K562 (cell line): ENCODE results near the gene JDP2. TPM values are rescaled to one million over a fixed set of nuclear protein-coding genes. Genes with fewer than 3 reads are reported as not detected.

Source experiments
- CREB3 ChIP-seq: fragments of 450-650 bp; conservative IDR thresholded peaks from 2 replicates; pipeline ENCODE4 v1.6.1; 2016; ENCODE audit warnings: missing genetic modification characterization, low read depth, mild to moderate bottlenecking, missing compliant biosample characterization, moderate library complexity
- DPF2 ChIP-seq: fragments of 450-650 bp; IDR thresholded peaks from 2 replicates; pipeline ENCODE4 v1.6.1; 2016
- ESRRA ChIP-seq: fragments of 450-650 bp; IDR thresholded peaks from 2 replicates; pipeline ENCODE4 v1.6.1; 2014; ENCODE audit warnings: low read depth, mild to moderate bottlenecking, moderate library complexity, borderline replicate concordance
- HNRNPUL1 ChIP-seq: fragments of 200-400 bp; formaldehyde crosslinking; IDR thresholded peaks from 2 replicates; pipeline ENCODE4 v1.6.1; 2017; ENCODE audit warnings: low read length
- KAT7 ChIP-seq: sonication (generic); formaldehyde crosslinking; IDR thresholded peaks from 2 replicates; pipeline ENCODE4 v1.8.0; 2022; ENCODE audit warnings: missing genetic modification reagents, mild to moderate bottlenecking, borderline replicate concordance
- KLF16 ChIP-seq: IDR thresholded peaks from 2 replicates; pipeline ENCODE4 v1.6.1; 2016; ENCODE audit warnings: antibody characterized with exemption
- MEIS2 ChIP-seq: fragments of 450-650 bp; IDR thresholded peaks from 2 replicates; pipeline ENCODE4 v1.6.1; 2014; ENCODE audit warnings: mild to moderate bottlenecking; ENCODE audit not compliant: partially characterized antibody
- MYBL2 ChIP-seq, 2 experiments: fragments of 450-650 bp in 1 of 2; sonication (generic) in 1 of 2; formaldehyde crosslinking in 1 of 2; IDR thresholded peaks; 2 replicates each; pipeline versions ENCODE4 v1.6.1 to v1.8.1; 2017 to 2022; ENCODE audit warnings: borderline replicate concordance in 1 of 2, inconsistent platforms in 1 of 2, low read depth in 1 of 2, mild to moderate bottlenecking in 1 of 2, missing genetic modification reagents in 1 of 2, moderate library complexity in 1 of 2
- RAD21 ChIP-seq, 2 experiments: fragments of 250-450 bp in 1 of 2; fragments of 450-650 bp in 1 of 2; sonication (Bioruptor Pico) in 1 of 2; formaldehyde crosslinking in 1 of 2; IDR thresholded peaks in 1 of 2; conservative IDR thresholded peaks in 1 of 2; 2 replicates each; pipeline versions ENCODE4 v1.4.0 to v1.8.0; 2020 to 2022; ENCODE audit warnings: mild to moderate bottlenecking in 2 of 2, moderate library complexity in 1 of 2
- RBM25 ChIP-seq: fragments of 200-400 bp; formaldehyde crosslinking; IDR thresholded peaks from 2 replicates; pipeline ENCODE4 v1.6.1; 2018; ENCODE audit warnings: low read length, low read depth, moderate library complexity; ENCODE audit not compliant: severe bottlenecking
- ZNF57 ChIP-seq: fragments of 450-650 bp; formaldehyde crosslinking; IDR thresholded peaks from 2 replicates; pipeline ENCODE4 v1.4.0; 2020; ENCODE audit warnings: mild to moderate bottlenecking, moderate library complexity
- polyA plus RNA-seq, 8 experiments: library from polyadenylated mRNA; depleted of rRNA in 4 of 8; stranded (reverse) in 5 of 8; unstranded in 3 of 8; fragments of >200 nt; fragmentation: Nextera tagmentation in 2 of 8; fragmentation: Illumina TruSeq in 1 of 8; extraction: Ambion mirVana in 2 of 8; extraction: Trizol in 1 of 8; gene quantifications; 2 replicates each; pipeline versions ENCODE4 v1.2.1 to v1.2.3, GENCODE V29; 2011 to 2014; ENCODE audit warnings: inconsistent platforms in 1 of 8, missing spikeins in 1 of 8
- total RNA-seq, 7 experiments: library from RNA; depleted of rRNA in 6 of 7; stranded (reverse); fragments of >200 nt in 6 of 7; fragmentation: Illumina TruSeq in 2 of 7; extraction: Trizol in 2 of 7; gene quantifications; 2 replicates each; pipeline versions ENCODE4 v1.2.1 to v1.2.3, GENCODE V29; 2011 to 2021; ENCODE audit warnings: low replicate concordance in 1 of 7
- TF ChIP-seq, protein P1 (sequence below), 2 experiments: fragments of 450-650 bp; formaldehyde crosslinking in 1 of 2; IDR thresholded peaks; 2 replicates each; pipeline versions ENCODE4 v1.4.0 to v1.6.1; 2014 to 2020; ENCODE audit warnings: mild to moderate bottlenecking in 2 of 2, borderline replicate concordance in 1 of 2, low read depth in 1 of 2
- TF ChIP-seq, protein P2 (sequence below), 2 experiments: fragments of 150-350 bp in 1 of 2; IDR thresholded peaks; 2 replicates each; pipeline ENCODE4 v1.6.1; 2012 to 2016; ENCODE audit warnings: low read depth in 2 of 2, low read length in 2 of 2, mild to moderate bottlenecking in 1 of 2, moderate library complexity in 1 of 2

Gene JDP2
- total and polyA plus RNA-seq, 9 of the 15 experiments (the other 6 are each of a cell fraction or from before 2014, with no cell fraction given), result 0.27 to 13.8 (median 3.1) TPM

DNA sequence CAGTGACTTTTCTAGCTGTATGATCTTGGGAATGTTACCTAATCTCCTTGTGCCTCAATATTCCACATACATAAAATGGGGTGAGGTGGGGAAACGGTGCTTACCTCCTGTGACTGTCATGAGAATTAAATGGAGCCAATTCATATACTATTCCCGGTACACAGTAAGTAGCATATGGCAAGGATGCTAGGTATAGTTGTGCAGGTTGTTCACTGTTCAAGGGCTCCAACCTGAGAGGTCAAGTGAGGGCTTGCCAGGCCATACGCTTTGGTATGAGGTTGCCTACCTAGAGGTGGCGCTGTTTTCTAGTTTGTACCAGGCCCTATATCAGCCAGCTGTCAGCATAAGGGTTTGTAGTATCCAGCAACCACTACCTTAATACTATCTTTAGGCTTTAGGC, 90.8 kb downstream of the JDP2 start (continued):
- TF ChIP-seq MYBL2 (IDR thresholded peaks at IDR 0.05; ENCODE audit: low read depth) (no peak), MYBL2 (CRISPR knock-in tag; IDR thresholded peaks at IDR 0.05; ENCODE audit: borderline replicate concordance) (no peak), ZNF57 (CRISPR knock-in tag) (no peak), CREB3 (tag) (no peak), RAD21 (CRISPR knock-in tag; conservative IDR thresholded peaks at IDR 0.05 in 1 of 2, IDR thresholded peaks at IDR 0.05 in 1 of 2) (peak; percentile 18 to 63; a peak in 2 of 4 replicates), MEIS2 (peak; percentile 75), DPF2 (no peak), RBM25 (peak; percentile 57), KLF16 (no peak), KAT7 (CRISPR knock-in tag) (no peak), HNRNPUL1 (no peak), ESRRA (0 out of 2 replicates have a peak, but pooled peaks have one; percentile 27)
- TF ChIP-seq, protein P1, sequence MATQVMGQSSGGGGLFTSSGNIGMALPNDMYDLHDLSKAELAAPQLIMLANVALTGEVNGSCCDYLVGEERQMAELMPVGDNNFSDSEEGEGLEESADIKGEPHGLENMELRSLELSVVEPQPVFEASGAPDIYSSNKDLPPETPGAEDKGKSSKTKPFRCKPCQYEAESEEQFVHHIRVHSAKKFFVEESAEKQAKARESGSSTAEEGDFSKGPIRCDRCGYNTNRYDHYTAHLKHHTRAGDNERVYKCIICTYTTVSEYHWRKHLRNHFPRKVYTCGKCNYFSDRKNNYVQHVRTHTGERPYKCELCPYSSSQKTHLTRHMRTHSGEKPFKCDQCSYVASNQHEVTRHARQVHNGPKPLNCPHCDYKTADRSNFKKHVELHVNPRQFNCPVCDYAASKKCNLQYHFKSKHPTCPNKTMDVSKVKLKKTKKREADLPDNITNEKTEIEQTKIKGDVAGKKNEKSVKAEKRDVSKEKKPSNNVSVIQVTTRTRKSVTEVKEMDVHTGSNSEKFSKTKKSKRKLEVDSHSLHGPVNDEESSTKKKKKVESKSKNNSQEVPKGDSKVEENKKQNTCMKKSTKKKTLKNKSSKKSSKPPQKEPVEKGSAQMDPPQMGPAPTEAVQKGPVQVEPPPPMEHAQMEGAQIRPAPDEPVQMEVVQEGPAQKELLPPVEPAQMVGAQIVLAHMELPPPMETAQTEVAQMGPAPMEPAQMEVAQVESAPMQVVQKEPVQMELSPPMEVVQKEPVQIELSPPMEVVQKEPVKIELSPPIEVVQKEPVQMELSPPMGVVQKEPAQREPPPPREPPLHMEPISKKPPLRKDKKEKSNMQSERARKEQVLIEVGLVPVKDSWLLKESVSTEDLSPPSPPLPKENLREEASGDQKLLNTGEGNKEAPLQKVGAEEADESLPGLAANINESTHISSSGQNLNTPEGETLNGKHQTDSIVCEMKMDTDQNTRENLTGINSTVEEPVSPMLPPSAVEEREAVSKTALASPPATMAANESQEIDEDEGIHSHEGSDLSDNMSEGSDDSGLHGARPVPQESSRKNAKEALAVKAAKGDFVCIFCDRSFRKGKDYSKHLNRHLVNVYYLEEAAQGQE (IDR thresholded peaks at IDR 0.05; ENCODE audit: borderline replicate concordance), result peak; percentile 50; the same call in 1 of the 2 replicates
- TF ChIP-seq, protein P1 (CRISPR knock-in tag; IDR thresholded peaks at IDR 0.05; ENCODE audit: low read depth), result no peak
- TF ChIP-seq, protein P2, sequence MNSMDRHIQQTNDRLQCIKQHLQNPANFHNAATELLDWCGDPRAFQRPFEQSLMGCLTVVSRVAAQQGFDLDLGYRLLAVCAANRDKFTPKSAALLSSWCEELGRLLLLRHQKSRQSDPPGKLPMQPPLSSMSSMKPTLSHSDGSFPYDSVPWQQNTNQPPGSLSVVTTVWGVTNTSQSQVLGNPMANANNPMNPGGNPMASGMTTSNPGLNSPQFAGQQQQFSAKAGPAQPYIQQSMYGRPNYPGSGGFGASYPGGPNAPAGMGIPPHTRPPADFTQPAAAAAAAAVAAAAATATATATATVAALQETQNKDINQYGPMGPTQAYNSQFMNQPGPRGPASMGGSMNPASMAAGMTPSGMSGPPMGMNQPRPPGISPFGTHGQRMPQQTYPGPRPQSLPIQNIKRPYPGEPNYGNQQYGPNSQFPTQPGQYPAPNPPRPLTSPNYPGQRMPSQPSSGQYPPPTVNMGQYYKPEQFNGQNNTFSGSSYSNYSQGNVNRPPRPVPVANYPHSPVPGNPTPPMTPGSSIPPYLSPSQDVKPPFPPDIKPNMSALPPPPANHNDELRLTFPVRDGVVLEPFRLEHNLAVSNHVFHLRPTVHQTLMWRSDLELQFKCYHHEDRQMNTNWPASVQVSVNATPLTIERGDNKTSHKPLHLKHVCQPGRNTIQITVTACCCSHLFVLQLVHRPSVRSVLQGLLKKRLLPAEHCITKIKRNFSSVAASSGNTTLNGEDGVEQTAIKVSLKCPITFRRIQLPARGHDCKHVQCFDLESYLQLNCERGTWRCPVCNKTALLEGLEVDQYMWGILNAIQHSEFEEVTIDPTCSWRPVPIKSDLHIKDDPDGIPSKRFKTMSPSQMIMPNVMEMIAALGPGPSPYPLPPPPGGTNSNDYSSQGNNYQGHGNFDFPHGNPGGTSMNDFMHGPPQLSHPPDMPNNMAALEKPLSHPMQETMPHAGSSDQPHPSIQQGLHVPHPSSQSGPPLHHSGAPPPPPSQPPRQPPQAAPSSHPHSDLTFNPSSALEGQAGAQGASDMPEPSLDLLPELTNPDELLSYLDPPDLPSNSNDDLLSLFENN (IDR thresholded peaks at IDR 0.05; ENCODE audit: low read depth in 2 of 2, low read length in 2 of 2), result no peak
